DOHH2 (cell line): ENCODE results near the gene ACSL5.

ENCODE experiments used
- CTCF ChIP-seq: fragments of 200-600 bp; sonication (generic); IDR thresholded peaks from one replicate; pipeline ENCODE4 v1.5.1; 2014; ENCODE audit warnings: antibody characterized with exemption, mild to moderate bottlenecking, low read depth, low read length; ENCODE audit not compliant: poor library complexity, severe bottlenecking
- EZH2phosphoT487 ChIP-seq: fragments of 200-600 bp; sonication (generic); IDR thresholded peaks from 2 replicates; pipeline ENCODE4 v1.6.1; 2017; ENCODE audit warnings: borderline replicate concordance, mild to moderate bottlenecking, antibody characterized with exemption, low read length, moderate library complexity, mixed read lengths

DNA sequence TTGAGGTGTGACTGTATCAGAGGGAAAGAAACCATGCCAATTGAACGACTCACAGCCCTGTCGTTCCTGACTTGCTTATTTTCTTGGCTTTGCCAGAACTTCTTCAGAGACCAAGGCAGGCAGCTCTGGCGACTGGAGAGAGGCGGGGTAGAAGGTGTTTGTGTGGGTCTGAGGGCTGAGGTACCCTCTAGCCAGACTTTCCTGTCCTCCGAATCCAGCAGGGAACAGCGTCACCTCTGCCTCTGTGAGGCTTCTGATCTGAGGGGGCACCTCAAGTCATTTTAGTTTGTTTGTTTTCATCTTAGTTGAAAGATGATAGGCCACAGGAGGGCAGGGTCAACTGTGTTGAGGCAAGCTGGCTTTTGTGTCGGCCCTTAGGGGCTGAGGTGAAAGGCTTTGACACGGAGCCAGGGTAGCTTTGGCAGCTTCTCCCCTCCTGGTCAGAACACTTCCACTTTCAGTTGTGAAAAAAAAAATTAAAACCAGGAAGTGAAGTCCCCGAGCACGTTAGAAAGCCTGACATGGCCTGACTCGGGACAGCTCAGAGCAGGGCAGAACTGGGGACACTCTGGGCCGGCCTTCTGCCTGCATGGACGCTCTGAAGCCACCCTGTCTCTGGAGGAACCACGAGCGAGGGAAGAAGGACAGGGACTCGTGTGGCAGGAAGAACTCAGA, 1.9 kb downstream of the ACSL5 start:
- no peak for TF ChIP-seq EZH2phosphoT487
- TF ChIP-seq CTCF: no peak
